ENCODE data around the gene ERO1B.
"Not testable (repeated sequence)": the region's sequence is repeated elsewhere in the genome, so short reads cannot be mapped to it uniquely, and the experiment has no call there.

DNA sequence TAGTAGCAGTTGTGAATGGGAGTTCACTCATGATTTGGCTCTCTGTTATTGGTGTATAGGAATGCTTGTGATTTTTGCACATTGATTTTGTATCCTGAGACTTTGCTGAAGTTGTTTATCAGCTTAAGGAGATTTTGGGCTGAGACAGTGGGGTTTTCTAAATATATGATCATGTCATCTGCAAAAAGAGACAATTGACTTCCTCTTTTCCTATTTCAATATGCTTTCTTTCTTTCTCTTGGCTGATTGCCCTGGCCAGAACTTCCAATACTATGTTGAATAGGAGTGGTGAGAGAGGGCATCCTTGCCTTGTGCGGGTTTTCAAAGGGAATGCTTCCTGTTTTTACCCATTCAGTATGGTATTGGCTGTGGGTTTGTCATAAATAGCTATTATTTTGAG lies 93.7 kb downstream of the ERO1B start:
- TF ChIP-seq, protein P1, sequence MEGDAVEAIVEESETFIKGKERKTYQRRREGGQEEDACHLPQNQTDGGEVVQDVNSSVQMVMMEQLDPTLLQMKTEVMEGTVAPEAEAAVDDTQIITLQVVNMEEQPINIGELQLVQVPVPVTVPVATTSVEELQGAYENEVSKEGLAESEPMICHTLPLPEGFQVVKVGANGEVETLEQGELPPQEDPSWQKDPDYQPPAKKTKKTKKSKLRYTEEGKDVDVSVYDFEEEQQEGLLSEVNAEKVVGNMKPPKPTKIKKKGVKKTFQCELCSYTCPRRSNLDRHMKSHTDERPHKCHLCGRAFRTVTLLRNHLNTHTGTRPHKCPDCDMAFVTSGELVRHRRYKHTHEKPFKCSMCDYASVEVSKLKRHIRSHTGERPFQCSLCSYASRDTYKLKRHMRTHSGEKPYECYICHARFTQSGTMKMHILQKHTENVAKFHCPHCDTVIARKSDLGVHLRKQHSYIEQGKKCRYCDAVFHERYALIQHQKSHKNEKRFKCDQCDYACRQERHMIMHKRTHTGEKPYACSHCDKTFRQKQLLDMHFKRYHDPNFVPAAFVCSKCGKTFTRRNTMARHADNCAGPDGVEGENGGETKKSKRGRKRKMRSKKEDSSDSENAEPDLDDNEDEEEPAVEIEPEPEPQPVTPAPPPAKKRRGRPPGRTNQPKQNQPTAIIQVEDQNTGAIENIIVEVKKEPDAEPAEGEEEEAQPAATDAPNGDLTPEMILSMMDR (IDR thresholded peaks at IDR 0.05 in 2 of 3, conservative IDR thresholded peaks at IDR 0.05 in 1 of 3; ENCODE audit: borderline replicate concordance in 1 of 3, insufficient read depth in 1 of 3, low read depth in 2 of 3, low read length in 2 of 3): not testable (repeated sequence)
- not testable (repeated sequence) for TF ChIP-seq ZNF274 (IDR thresholded peaks at IDR 0.05; ENCODE audit: low read depth, low read length); POLR2A (IDR thresholded peaks at IDR 0.05; ENCODE audit: borderline replicate concordance, extremely low read depth, insufficient read depth, insufficient read length); EZH2 (IDR thresholded peaks at IDR 0.05); JUND (IDR thresholded peaks at IDR 0.05); POLR2AphosphoS5 (IDR thresholded peaks at IDR 0.05; ENCODE audit: low read depth, low read length); TCF7L2 (IDR thresholded peaks at IDR 0.05; ENCODE audit: borderline replicate concordance, extremely low read depth, insufficient read depth, insufficient read length); YY1 (IDR thresholded peaks at IDR 0.05; ENCODE audit: extremely low read depth, insufficient replicate concordance, low read depth, low read length)
- TF ChIP-seq, protein P2, sequence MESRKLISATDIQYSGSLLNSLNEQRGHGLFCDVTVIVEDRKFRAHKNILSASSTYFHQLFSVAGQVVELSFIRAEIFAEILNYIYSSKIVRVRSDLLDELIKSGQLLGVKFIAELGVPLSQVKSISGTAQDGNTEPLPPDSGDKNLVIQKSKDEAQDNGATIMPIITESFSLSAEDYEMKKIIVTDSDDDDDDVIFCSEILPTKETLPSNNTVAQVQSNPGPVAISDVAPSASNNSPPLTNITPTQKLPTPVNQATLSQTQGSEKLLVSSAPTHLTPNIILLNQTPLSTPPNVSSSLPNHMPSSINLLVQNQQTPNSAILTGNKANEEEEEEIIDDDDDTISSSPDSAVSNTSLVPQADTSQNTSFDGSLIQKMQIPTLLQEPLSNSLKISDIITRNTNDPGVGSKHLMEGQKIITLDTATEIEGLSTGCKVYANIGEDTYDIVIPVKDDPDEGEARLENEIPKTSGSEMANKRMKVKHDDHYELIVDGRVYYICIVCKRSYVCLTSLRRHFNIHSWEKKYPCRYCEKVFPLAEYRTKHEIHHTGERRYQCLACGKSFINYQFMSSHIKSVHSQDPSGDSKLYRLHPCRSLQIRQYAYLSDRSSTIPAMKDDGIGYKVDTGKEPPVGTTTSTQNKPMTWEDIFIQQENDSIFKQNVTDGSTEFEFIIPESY (IDR thresholded peaks at IDR 0.05; ENCODE audit: extremely low read depth, insufficient replicate concordance, low read length): not testable (repeated sequence)
- TF ChIP-seq, protein P3, sequence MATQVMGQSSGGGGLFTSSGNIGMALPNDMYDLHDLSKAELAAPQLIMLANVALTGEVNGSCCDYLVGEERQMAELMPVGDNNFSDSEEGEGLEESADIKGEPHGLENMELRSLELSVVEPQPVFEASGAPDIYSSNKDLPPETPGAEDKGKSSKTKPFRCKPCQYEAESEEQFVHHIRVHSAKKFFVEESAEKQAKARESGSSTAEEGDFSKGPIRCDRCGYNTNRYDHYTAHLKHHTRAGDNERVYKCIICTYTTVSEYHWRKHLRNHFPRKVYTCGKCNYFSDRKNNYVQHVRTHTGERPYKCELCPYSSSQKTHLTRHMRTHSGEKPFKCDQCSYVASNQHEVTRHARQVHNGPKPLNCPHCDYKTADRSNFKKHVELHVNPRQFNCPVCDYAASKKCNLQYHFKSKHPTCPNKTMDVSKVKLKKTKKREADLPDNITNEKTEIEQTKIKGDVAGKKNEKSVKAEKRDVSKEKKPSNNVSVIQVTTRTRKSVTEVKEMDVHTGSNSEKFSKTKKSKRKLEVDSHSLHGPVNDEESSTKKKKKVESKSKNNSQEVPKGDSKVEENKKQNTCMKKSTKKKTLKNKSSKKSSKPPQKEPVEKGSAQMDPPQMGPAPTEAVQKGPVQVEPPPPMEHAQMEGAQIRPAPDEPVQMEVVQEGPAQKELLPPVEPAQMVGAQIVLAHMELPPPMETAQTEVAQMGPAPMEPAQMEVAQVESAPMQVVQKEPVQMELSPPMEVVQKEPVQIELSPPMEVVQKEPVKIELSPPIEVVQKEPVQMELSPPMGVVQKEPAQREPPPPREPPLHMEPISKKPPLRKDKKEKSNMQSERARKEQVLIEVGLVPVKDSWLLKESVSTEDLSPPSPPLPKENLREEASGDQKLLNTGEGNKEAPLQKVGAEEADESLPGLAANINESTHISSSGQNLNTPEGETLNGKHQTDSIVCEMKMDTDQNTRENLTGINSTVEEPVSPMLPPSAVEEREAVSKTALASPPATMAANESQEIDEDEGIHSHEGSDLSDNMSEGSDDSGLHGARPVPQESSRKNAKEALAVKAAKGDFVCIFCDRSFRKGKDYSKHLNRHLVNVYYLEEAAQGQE (IDR thresholded peaks at IDR 0.05; ENCODE audit: low read depth): not testable (repeated sequence)
